GM12878 (cell line): Measurements from ENCODE around the gene C19orf81. TPM values are rescaled to one million over a fixed set of nuclear protein-coding genes. Genes with fewer than 3 reads are reported as not detected.

ENCODE experiments used
- ATAC-seq: fragments of 200-7000 bp; cut with Tn5 transposase; 3 replicates; pipeline ENCODE4 v1.9.1; 2020; ENCODE audit warnings: mild to moderate bottlenecking, moderate library complexity
- BruUV-seq: library from RNA; stranded (reverse); fragments of 400-500 nt; replicated peaks from 2 replicates; lab custom pipeline; 2021; lab: Mats Ljungman, UMichigan
- CTCF ChIA-PET: fragments of 300-600 bp; sonication (Branson Sonifier 250); formaldehyde crosslinking; extraction: SDS; loops from one replicate; lab custom pipeline; 2021; ENCODE audit warnings: inconsistent platforms; lab: Yijun Ruan, JAX
- POLR2A ChIA-PET: fragments of 350-600 bp; formaldehyde crosslinking; extraction: SDS; loops from one replicate; lab custom pipeline; 2021; ENCODE audit warnings: inconsistent platforms; lab: Charles Lee
- RAD21 ChIA-PET: fragments of 300-600 bp; sonication (Branson Sonifier 250); formaldehyde crosslinking; loops from one replicate; lab custom pipeline; 2023; ENCODE audit warnings: antibody characterized with exemption; ENCODE audit not compliant: unreplicated experiment; lab: Charles Lee
- SMC1A ChIA-PET: fragments of 300-600 bp; sonication (Branson Sonifier 250); formaldehyde crosslinking; loops from one replicate; lab custom pipeline; 2023; ENCODE audit not compliant: unreplicated experiment, uncharacterized antibody; lab: Charles Lee
- DNase-seq: peaks from one replicate; pipeline ENCODE4 v3.0.0-alpha.2; 2011; ENCODE audit warnings: low read depth, low spot score
- FAIRE-seq: peaks from 3 replicates; lab custom pipeline; 2011; peaks lifted over from hg19 to GRCh38; lab: Jason Lieb, UNC
- H2AFZ ChIP-seq: 2 replicates; pipeline ENCODE4 v1.6.0; 2011; ENCODE audit warnings: low read depth, low read length, control low read depth; ENCODE audit not compliant: control insufficient read depth
- H3K27ac ChIP-seq: 2 replicates; pipeline ENCODE4 v1.5.1; 2011; ENCODE audit warnings: control low read depth; ENCODE audit not compliant: control insufficient read depth, insufficient read depth
- H3K27me3 ChIP-seq, 2 experiments: replicated peaks in 1 of 2; 2 replicates each; pipeline versions ENCODE4 v1.6.0 to v1.6.1; 2011; ENCODE audit warnings: low read length in 1 of 2; ENCODE audit not compliant: control insufficient read depth in 2 of 2, insufficient read depth in 2 of 2
- H3K36me3 ChIP-seq, 2 experiments: 2 replicates each; pipeline ENCODE4 v1.5.1; 2011; ENCODE audit warnings: low read length in 1 of 2; ENCODE audit not compliant: control insufficient read depth in 2 of 2, insufficient read depth in 2 of 2
- H3K4me1 ChIP-seq: 2 replicates; pipeline ENCODE4 v1.6.1; 2011; ENCODE audit warnings: mild to moderate bottlenecking, low read length, moderate library complexity, mixed read lengths; ENCODE audit not compliant: control insufficient read depth, insufficient read depth
- H3K4me2 ChIP-seq: 2 replicates; pipeline ENCODE4 v1.6.0; 2011; ENCODE audit warnings: control low read depth; ENCODE audit not compliant: control insufficient read depth, insufficient read depth
- H3K4me3 ChIP-seq: fragments of 200-600 bp; sonication (generic); 2 replicates; pipeline ENCODE4 v1.5.1; 2016
- H3K79me2 ChIP-seq: 2 replicates; pipeline ENCODE4 v1.6.0; 2011; ENCODE audit warnings: low read length; ENCODE audit not compliant: control insufficient read depth, insufficient read depth
- H3K9ac ChIP-seq: 2 replicates; pipeline ENCODE4 v1.8.0; 2011; ENCODE audit warnings: low read length, control low read depth, mixed read lengths; ENCODE audit not compliant: control insufficient read depth, insufficient read depth
- H3K9me3 ChIP-seq: replicated peaks from 3 replicates; pipeline ENCODE4 v1.5.1; 2011; ENCODE audit warnings: mild to moderate bottlenecking, low read length; ENCODE audit not compliant: control insufficient read depth, insufficient read depth
- H4K20me1 ChIP-seq: 2 replicates; pipeline ENCODE4 v1.6.0; 2011; ENCODE audit not compliant: control insufficient read depth, insufficient read depth
- ATF2 ChIP-seq: IDR thresholded peaks from 2 replicates; pipeline ENCODE4 v1.6.1; 2012; ENCODE audit warnings: low read length, inconsistent platforms
- CHD2 ChIP-seq: IDR thresholded peaks from 2 replicates; pipeline ENCODE4 v1.6.1; 2011; ENCODE audit warnings: low read depth, low read length, improper control_type of control experiment, borderline replicate concordance
- CTCF ChIP-seq, 3 experiments: IDR thresholded peaks in 2 of 3; conservative IDR thresholded peaks in 1 of 3; 2 replicates each; pipeline ENCODE4 v1.5.1; 2011; ENCODE audit warnings: low read depth in 3 of 3, low read length in 3 of 3, mild to moderate bottlenecking in 3 of 3, control low read depth in 2 of 3, moderate library complexity in 2 of 3, inconsistent platforms in 1 of 3, mixed read lengths in 1 of 3; ENCODE audit not compliant: control insufficient read depth in 2 of 3, insufficient read depth in 1 of 3; ENCODE audit errors: extremely low read depth in 1 of 3
- KLF5 ChIP-seq: fragments of 450-650 bp; IDR thresholded peaks from 2 replicates; pipeline ENCODE4 v1.6.1; 2014; ENCODE audit warnings: mild to moderate bottlenecking; ENCODE audit not compliant: partially characterized antibody
- NFIC ChIP-seq: IDR thresholded peaks from 2 replicates; pipeline ENCODE4 v1.6.1; 2012; ENCODE audit warnings: low read depth, mild to moderate bottlenecking, inconsistent platforms, low read length, moderate library complexity
- NFXL1 ChIP-seq: fragments of 450-650 bp; IDR thresholded peaks from 2 replicates; pipeline ENCODE4 v1.6.1; 2017; ENCODE audit warnings: antibody characterized with exemption, mild to moderate bottlenecking, borderline replicate concordance
- NR2C1 ChIP-seq: fragments of 450-650 bp; IDR thresholded peaks from 2 replicates; pipeline ENCODE4 v1.6.1; 2017; ENCODE audit warnings: antibody characterized with exemption, mild to moderate bottlenecking, moderate library complexity
- NRF1 ChIP-seq: conservative IDR thresholded peaks from 2 replicates; pipeline ENCODE4 v1.6.1; 2011; ENCODE audit warnings: mild to moderate bottlenecking, low read depth, low read length, improper control_type of control experiment
- PAX8 ChIP-seq: fragments of 450-650 bp; IDR thresholded peaks from 2 replicates; pipeline ENCODE4 v1.6.1; 2017; ENCODE audit warnings: mild to moderate bottlenecking, moderate library complexity
- RELA ChIP-seq: fragments of 450-650 bp; IDR thresholded peaks from 2 replicates; pipeline ENCODE4 v1.8.0; 2014; ENCODE audit warnings: borderline replicate concordance; ENCODE audit not compliant: partially characterized antibody
- WGBS: methylation state at CpG from one replicate; pipeline ENCODE4 v1.1.6; 2016; ENCODE audit warnings: low lambda C conversion rate; ENCODE audit not compliant: insufficient replicate concordance, insufficient coverage; ENCODE audit errors: missing lambda C conversion rate; 5-methylcytosine and 5-hydroxymethylcytosine counted together
- in situ Hi-C: fragments of 300-500 bp; cut with MboI; formaldehyde crosslinking; loops from 9 replicates; pipeline ENCODE4 v1.14.3; 2018; ENCODE audit warnings: mixed read lengths
- intact Hi-C: fragments of 100-400 bp; cut with micrococcal nuclease; formaldehyde crosslinking; loops from one replicate; pipeline ENCODE4 v1.14.2; 2022; ENCODE audit not compliant: unreplicated experiment
- polyA plus RNA-seq, 11 experiments: library from polyadenylated mRNA; depleted of rRNA in 4 of 11; unstranded in 6 of 11; stranded (reverse) in 5 of 11; fragments of >200 nt; fragmentation: Nextera tagmentation in 4 of 11; fragmentation: Illumina TruSeq in 1 of 11; extraction: Ambion mirVana in 4 of 11; extraction: Trizol in 1 of 11; gene quantifications; 1 replicate in 1 of 11; 2 replicates in 10 of 11; pipeline versions ENCODE4 v1.2.1 to v1.2.3, GENCODE V29; 2011 to 2016; ENCODE audit warnings: inconsistent platforms in 2 of 11, missing spikeins in 2 of 11, low read depth in 1 of 11
- total RNA-seq, 4 experiments: library from RNA; depleted of rRNA in 3 of 4; stranded (reverse); fragments of >200 nt in 3 of 4; fragmentation: Illumina TruSeq in 1 of 4; extraction: Trizol in 1 of 4; gene quantifications; 2 replicates each; pipeline versions ENCODE4 v1.2.1 to v1.2.3, GENCODE V29; 2013 to 2021

C19orf81 gene
- total and polyA plus RNA-seq, 10 of the 15 experiments (the other 5 are each of a cell fraction or from before 2014, with no cell fraction given) = 0.69 TPM; not detected in 9

GRCh38 chr19:50666346-50667176, 17.3 kb downstream of the C19orf81 start:
- ATAC-seq (no peak), DNase-seq (no peak), FAIRE-seq (no peak)
- Histone ChIP-seq H3K9ac (no peak overlapping the region), H3K4me3 (no peak overlapping the region), H3K4me1 (no peaks in the 10 kb centered on the region), H3K9me3 (no peaks in the 10 kb centered on the region; the same call in 2 of the 3 replicates), H3K79me2 (no peaks in the 10 kb centered on the region), H3K27me3 (no peaks in the 10 kb centered on the region; a peak in 1 of 4 replicates), H3K27ac (no peak overlapping the region), H3K36me3 (no peaks in the 10 kb centered on the region), H3K4me2 (no peak overlapping the region), H4K20me1 (no peaks in the 10 kb centered on the region), H2AFZ (no peak overlapping the region)
- ChIA-PET POLR2A (no interaction called here), SMC1A (interaction anchor here (0.9 kb wide), 1 partner anchor 130 kb away, joined by 3 read pairs; no protein-coding TSS in a partner anchor), RAD21 (no interaction called here), CTCF (interaction anchor here (1.6 kb wide), 1 partner anchor 255 kb away, joined by 3 read pairs; no protein-coding TSS in a partner anchor)
- TF ChIP-seq RELA (no peak), NR2C1 (no peak), NFIC (no peak), CTCF (IDR thresholded peaks at IDR 0.05 in 2 of 3, conservative IDR thresholded peaks at IDR 0.05 in 1 of 3; ENCODE audit: control insufficient read depth in 2 of 3, extremely low read depth in 1 of 3, insufficient read depth in 1 of 3, low read depth in 3 of 3, low read length in 3 of 3) (no peak), NFXL1 (no peak), PAX8 (no peak), ATF2 (no peak), KLF5 (no peak), NRF1 (no peak), CHD2 (no peak)
- 51% methylated on average over 28 of the region's 47 CpGs for WGBS
- in situ Hi-C loops = no loop called here
- intact Hi-C loops = no loop called here
- BruUV-seq = no TSS peak
